HG02678 (cell line): ENCODE results near the gene KASH5.

Experiments
- ATAC-seq: cut with Tn5 transposase; IDR thresholded peaks from one replicate; pipeline ENCODE4 v1.9.1; 2021; ENCODE audit warnings: mild to moderate bottlenecking, moderate library complexity; ENCODE audit not compliant: unreplicated experiment

Gene KASH5

DNA sequence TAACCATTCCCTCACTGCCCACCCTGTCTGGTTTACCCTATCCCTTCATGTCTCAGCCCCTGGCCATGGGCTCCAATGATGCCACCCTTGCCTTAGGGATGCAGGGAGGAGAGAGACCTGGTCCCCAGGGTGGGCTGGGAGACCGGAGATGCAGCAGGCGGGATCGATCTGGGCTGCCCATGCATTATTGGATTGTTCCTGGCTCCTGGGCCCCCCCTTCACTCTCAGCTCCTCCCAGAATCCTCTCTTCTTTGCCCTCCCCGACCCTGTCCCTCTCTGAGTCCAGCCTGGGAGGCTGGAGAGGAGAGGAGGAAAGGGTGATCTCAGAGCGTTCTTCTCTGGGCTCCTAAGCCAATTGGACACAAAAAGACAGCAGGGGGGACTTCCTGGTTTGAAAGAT lies 5.8 kb downstream of the KASH5 start:
- no peak for ATAC-seq

DNA sequence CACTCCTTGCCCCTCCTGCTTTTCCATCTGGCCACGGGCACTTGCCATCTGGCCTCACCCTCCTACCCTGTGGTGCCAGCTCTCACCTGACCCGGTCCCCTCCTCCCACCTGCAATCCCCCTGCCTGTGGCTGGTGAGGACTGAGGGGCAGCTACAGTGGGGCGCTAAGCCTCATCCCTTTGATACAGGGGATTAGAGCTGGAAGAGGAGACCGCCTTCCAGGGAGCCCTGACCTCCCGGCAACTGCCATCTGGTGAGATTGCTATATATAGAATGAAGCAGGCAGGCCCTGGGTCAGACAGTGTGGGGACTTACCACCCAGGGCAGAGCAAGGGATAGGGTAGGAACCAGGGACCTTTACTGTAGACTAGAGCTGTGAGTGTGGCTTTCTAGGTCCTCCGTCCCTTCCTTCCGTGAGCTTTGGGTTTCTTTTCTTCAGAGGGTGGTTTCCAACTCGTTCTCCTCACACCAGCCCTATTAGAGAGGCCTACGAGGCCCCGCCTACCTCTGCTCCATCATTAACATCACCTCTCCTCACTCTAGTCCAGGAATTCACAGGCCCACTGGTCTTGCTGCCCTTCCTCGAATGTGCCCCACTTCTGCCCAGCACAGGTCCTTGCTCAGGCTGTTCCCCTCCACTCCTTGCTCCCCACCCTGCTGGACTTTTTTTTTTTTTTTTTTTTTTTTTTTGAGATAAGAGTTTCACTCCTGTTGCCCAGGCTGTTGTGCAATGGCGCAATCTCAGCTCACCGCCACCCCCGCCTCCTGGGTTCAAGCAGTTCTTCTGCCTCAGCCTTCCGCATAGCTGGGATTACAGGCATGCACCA lies 7.7 kb downstream of the KASH5 start:
- no peak for ATAC-seq

DNA sequence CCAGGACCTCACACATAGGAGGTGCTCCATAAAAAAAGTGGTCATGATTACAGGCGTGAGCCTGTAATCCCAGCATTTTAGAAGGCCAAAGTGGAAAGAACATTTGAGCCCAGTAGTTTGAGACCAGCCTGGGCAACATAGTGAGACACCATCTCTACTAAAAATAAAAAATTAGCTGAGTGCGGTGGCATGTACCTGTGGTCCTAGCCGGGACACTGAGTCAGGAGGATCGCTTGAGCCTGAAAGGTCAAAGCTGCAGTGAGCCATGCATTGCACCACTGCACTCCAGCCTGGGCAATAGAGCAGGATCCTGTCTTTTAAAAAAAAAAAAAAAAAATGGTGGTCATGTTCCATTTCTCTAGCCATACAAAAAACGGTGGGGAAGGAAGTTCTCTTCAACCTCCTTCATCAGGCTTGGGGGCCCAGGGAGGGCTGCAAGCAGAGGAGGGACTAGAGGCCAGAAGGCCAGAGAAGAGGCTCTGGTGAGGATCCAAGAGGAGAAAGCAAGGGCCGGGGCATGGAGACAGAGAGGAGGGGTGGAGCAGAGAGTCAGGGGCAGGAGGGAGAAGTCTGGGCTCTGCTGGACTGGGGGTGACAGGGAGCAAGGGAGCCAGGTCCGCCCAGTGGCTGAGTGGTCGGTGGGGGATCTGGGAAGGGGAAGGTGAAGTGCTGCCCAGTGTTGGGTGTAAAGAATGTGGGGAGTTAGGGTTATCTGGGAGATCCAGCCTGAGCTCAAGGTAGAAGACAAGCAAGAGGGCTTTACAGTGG lies 8.9 kb downstream of the KASH5 start:
- ATAC-seq: no peak

DNA sequence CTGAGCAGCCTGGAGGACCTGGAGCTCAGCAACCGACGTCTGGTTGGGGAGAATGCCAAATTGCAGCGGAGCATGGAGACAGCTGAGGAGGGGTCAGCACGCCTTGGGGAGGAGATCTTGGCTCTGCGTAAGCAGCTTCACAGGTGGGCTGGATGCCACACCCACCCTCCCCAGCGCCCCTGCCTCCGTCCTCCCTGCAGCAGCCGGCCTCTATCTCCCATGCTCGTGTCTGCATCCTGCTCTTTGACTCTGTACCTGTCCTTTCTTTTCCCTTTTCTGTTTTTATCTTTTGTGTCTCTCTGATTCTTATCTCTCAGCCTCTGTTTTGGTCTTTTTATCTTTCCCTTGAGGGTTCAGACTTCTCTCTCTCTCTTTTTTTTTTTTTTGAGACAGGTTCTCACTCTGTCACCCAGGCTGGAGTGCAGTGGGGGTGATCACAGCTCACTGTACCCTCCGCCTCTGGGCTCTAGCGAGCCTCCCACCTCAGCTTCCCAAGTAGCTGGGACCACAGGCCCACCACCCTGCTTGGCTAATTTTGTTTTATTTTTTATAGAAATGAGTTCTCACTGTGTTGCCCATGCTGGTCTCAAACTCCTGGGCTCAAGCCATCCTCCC lies 10.1 kb downstream of the KASH5 start:
- no peak for ATAC-seq

DNA sequence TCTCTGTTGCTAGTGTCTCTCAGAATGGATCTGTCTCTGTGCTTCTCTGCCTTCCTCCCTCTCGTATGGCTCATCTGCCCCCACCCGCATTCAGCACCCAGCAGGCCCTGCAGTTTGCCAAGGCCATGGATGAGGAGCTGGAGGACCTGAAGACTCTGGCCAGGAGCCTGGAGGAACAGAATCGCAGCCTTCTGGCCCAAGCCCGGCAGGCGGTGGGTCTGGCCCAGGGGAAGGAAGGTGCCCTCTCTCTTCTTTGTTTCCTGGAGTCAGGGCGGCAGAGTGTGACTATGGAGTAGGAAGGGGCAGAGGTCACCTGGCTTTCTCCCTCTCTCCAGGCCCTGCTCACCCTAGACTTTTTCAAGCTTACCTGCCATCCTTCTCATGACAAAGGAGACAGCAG lies 10.9 kb downstream of the KASH5 start:
- no peak for ATAC-seq

DNA sequence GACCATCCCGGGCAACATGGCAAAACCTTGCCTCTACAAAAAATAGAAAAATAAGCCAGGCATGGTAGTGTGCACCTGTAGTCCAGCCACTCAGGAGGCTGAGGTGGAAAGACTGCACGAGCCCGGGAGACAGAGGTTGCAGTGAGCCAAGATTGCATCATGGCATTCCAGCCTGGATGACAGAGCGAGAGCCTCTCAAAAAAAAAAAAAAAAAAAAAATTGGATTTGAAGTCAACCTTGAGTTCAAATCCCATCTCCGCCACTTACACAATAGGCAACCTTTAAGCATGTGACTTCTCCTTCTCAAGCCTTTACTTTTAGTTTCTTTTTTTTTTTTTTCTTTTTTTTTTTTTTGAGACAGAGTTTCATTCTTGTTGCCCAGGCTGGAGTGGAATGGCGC lies 12.0 kb downstream of the KASH5 start:
- ATAC-seq: no peak

DNA sequence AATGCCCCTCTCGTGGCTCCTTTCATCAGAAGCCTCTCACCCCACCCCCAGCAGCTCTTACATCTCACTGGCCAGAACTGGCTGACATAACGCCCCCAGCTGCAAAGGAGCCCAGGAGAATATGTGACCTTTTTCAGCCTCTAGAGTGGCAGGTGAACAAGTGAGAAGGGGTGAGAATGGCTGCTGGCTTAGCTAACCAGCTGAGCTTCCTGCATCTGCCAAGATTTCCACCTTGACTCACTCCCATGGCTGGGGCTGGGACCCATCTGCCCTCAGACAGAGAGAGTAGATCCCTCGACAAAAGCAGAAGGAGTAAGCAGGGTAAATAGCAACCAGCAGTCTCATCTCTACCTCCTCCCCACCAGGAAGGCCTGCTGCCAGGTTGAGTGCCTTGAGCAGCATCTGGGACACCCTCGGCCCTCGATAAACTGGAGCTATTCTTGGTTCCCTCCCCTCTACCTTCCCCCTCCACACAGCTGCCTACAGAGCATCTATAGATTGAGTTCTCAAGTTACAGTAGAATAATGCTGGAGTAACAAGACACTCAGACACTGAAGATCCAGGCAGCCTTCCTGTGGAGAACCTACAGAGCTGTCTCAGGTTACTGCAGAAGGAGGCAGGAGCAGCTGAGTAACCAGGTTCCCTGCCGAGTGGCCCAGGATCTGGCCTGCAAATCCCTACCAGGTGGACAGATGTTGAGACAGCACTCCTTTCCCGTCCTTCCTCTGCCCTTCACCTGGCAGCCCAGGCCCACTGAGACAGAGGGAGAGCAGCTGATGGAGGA lies 15.5 kb downstream of the KASH5 start:
- no peak for ATAC-seq

DNA sequence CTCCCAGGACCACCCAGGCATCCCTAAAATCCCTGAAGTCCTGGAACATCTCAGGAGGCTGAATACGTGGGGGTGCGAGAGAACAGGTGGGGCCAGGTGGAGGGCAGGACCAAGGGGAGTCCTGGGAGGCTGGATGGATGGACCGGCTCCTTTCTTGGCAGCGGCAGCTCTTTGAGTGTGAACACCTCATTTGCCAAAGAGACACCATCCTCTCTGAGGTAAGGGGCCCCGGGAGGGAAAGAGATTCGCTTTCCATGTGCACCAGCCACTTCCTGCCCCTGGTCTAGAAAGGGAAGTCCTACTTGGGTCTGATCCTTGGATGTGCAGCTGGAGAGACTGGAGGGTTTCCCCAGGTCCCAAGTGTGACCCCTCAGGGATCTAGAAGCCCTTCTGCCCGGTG lies 19.0 kb downstream of the KASH5 start:
- ATAC-seq: no peak

DNA sequence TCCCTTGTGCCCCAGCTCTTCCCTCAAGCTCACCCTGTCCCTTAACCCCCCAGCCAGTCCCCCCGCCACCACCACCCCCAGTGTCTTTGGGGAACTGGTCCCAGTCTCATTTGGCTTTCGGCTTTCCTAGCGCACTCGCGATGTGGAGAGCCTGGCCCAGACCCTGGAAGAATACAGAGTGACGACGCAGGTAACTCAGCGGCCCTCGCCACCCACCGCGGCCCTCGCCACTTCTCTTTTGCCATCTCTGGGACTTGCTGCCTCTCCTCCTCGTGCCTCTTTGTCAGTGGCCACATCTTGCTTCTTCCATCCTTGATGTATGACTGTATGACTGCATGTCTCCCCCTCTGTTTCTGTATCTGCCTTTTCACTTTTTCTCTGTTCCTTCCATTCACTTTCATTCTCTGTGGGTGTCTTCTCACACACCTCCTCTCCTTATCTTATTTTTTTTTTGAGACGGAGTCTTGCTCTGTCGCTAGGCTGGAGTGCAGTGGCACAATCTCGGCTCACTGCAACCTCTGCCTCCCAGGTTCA lies 19.5 kb downstream of the KASH5 start:
- no peak for ATAC-seq

DNA sequence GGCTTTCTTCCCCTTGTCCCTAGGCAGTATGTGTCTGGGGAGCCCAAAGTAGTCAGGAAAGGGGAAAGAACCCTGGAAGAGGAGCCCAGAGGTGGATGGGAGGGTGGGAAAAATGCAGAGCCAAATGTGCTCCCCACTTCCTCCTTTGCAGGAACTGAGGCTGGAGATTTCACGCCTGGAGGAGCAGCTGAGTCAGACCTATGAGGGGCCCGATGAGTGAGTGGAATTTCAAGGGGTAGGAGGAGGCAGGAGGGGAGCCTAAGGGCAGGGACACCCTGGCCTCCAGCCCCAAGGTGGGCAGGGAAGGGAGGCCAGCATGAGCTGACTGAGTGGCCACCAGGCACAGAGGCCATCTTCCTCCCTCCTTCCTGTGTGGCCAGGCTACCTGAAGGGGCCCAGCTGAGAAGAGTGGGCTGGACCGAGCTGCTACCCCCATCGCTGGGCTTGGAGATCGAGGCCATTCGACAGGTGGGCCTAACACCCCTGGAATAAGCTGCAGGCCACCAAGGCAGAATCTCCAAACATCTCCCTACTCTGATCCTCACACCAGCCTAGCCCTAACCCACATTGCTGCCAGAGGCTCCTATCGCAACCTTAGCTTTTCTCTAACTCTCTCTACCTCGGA lies 20.9 kb downstream of the KASH5 start:
- ATAC-seq: no peak

DNA sequence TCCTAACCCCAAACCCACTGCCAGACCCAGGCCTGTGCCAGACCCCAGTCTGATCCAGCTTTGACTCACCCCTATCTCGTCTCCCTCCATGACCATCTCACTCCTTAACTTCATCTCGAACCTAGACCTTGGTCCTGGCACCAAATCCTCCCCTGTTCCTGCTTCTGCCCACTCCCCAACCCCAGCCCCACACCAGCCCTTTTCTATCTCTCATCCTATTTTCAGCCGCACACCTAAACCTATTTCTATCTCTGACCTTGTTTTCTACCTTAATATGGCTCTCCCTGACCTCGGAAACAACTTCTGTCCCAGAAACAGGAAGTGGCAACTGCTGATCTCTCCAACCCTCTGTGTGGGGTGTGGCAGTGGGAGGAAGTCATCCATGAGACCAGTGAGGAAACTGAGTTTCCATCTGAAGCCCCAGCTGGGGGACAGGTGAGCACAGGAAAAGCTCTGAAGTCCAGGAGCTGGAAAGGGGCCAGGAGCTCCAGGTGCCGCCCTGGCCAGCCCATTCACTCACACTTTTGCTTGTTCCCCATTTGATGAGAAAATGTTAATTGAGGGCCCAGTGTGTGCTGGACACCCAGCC lies 21.5 kb downstream of the KASH5 start:
- no peak for ATAC-seq

DNA sequence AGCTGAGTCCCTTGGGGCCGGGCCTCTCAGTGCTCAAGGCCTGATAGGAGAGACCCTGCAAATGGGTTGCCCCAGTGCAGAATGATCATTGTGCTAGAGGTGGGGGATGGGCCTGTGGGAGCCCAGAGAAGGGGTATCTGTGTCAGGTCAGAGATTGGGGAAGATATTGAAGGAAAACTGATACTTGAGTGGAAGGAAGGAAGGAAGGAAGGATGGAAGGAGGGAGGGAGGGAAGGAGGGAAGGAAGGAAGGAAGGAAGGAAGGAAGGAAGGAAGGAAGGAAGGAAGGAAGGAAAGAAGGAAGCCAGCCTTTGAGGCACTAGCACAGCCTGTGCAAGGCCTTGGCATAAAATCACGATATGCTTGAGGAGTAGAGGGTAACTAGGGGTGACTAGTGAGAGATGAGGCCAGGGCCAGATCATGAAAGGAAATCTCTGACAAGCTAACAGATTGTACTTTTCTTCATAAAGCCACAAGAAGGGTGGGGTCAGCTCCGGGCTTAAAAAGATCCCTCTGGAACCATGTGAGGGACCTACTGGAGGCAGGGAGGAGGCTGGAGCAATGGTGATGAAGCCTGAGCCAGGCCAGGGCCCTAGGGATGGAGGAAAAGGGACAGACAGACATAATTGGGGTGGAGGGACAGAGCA lies 23.8 kb downstream of the KASH5 start:
- ATAC-seq: no peak

DNA sequence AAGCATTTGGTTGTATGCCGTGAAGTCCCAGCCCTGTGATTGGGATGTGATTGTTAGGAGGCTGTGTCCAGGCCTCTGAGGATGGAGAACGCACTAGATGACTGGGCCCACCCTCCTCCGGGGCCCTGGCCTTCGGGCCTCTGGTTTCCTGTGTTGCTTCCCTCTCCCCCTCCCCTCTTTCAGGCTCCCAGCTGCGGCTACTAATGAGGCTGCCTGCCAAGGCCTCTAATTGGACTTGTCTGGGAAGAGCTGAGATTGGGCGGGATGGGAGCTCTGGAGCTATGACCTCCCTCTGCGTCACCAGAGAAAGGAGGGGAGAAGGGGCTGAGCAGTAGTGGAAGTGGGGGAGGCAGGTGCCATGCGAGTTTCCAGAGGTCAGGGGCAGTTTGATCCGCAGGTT lies 25.3 kb downstream of the KASH5 start:
- ATAC-seq: no peak

DNA sequence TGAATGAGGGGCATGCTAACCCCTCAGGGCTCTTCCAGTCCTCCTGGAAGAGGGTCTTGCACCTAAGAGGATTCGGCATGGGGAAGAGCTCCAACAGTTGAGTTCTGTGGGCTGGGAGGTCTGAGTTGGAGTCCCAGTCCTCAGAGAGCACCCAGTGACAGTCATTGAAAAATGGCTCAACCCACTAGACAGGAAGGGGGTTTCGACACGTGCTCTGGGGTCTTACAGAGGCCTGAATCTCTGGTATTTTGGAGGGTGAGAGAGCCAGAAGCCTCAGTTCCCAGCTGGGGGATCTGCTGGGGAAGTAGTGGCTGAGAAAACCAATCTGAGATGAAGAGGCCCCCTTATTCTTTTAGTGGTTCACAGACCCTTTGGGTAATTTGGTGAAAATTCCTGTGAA lies 26.2 kb downstream of the KASH5 start:
- no peak for ATAC-seq

DNA sequence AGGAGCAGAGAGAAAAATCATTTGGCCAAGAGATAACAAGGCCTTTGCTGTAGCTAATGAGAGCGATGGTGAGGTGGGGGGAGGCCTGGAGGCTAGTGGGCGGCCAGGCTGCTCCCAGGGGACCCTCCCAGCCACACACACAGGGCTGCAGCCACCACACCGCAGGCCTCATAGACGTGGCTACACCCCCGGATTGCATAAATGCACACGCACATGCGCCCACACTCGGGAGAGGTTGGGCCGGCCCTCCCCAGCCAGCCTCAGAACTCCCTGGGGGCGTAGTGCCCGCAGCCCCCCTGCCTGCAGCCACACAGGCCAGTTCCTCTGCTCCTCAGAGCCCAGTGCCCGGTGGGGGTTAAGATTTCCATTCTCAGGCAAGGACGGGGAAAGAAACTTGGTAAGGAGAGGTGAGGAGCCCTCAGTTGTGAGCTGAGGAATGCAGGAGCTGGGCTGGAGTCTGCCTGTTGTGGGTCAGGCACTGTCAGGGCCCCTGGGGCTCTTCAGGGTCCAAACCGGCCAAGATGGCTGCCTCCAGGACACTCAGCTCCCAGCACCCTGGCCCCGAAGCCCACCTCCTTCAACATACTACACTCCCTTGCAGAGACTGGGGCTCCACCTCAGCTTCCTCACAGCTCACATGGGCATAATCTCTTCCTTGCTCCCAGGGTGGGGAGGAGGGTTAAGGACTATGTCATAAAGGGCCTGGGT lies 27.2 kb downstream of the KASH5 start:
- no peak for ATAC-seq

DNA sequence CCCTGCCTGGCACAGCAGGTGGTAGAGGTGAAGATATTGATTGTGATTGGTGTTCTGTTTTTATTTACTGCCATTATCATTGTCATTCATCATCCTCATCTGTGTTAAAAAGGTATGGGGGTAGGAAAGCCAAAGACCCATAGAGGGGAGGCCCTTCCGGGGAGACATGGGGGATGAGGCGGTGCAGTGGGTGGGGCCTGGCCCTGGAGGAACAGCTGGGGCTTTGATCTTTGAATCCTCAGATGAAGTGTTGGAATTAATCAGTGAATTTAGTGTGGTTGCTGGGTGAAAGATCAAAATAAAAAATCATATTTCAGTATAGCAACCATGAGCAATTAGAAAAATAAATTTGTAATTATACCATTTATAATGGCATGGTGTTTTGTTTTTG lies 27.8 kb downstream of the KASH5 start:
- ATAC-seq: no peak

DNA sequence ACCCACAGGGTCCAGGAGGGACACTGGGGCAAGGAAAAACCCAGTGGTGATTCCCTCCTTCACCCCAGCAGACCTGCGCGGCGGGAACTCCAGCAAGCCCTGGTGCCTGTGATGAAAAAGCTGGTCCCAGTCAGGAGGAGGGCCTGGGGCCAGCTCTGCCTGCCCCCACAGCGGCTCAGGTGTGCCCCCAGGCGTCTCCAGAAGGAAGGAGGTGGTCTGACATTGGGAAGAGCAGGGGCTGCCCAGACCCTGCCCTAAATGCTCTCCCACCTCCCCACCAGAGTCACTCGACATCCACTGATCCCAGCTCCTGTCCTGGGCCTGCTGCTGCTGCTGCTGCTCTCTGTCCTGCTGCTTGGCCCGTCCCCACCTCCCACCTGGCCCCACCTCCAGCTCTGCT lies 29.0 kb downstream of the KASH5 start:
- ATAC-seq: no peak

DNA sequence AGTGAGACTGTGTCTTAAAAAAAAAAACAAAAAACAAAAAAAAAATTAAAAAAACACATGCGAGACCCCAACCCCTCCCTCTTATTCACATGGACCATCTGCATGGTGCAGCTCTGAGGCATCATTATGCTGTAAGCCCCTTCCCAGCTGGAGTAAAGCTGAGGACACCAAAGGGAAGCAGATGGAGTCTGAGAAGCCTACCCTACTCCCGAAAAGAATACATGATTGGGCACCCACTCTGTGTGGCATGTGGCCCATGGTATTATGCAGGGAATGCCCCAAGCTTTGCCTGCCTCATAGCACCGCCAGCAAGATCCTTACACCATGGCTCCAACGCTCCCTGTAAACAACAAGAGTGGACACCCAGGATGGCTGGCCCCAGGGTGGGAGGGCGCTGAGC lies 30.5 kb downstream of the KASH5 start:
- ATAC-seq: no peak

DNA sequence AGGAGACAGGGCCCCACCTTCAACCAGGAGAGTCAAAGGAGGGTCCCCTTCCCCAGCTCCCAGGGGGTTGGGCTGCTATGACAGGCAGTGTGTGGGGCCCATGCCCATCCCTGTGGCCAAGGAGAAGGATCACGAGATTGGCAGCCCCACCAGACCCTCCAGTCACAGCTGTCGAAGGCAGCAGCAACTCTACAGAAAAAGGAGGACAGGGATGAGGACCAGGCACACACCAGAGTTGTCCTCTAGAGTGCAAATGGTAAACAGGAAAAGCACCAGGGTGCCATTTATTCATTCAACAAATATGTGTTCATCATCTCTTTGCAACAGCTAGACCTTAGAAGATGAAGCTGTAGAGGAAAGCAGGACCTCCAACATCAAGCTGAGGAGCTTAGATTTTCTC lies 31.1 kb downstream of the KASH5 start:
- no peak for ATAC-seq
